Pancreas (tissue), 10 donors: ENCODE measurements around the gene ZNF621. TPM values are rescaled to one million over a fixed set of nuclear protein-coding genes. Genes with fewer than 3 reads are reported as not detected.

Experiments used
- ATAC-seq, 4 donors: fragments of 200-7000 bp; cut with Tn5 transposase; one replicate each; pipeline versions ENCODE4 v1.8.0 to v1.9.1; 2020; ENCODE audit warnings: mild to moderate bottlenecking in 4 of 4, moderate library complexity in 4 of 4
- DNase-seq, 6 donors: peaks; one replicate each; pipeline ENCODE4 v3.0.0-alpha.2; 2020
- FAIRE-seq: peaks from 2 replicates; lab custom pipeline; 2012; peaks lifted over from hg19 to GRCh38; lab: Jason Lieb, UNC
- H3K27ac ChIP-seq, 4 donors: fragments of 200-600 bp; sonication (generic); 1 replicate in 3 of 4; 2 replicates in 1 of 4; pipeline versions ENCODE4 v1.5.0 to v1.8.0; 2020
- H3K27me3 ChIP-seq, 4 donors: fragments of 200-600 bp; one replicate each; pipeline ENCODE4 v1.8.0; 2021
- H3K36me3 ChIP-seq, 3 donors: fragments of 200-600 bp; sonication (generic) in 1 of 3; one replicate each; pipeline versions ENCODE4 v1.5.0 to v1.8.0; 2020 to 2021
- H3K4me1 ChIP-seq, 3 donors: fragments of 200-600 bp; one replicate each; pipeline ENCODE4 v1.8.0; 2021
- H3K4me3 ChIP-seq, 4 donors: fragments of 200-600 bp; sonication (generic) in 2 of 4; one replicate each; pipeline versions ENCODE4 v1.5.0 to v1.8.0; 2020 to 2021
- H3K9me3 ChIP-seq, 4 donors: fragments of 200-600 bp; one replicate each; pipeline ENCODE4 v1.8.0; 2021
- WGBS, 2 donors: extraction: QIAGEN DNeasy Blood & Tissue Kit; methylation state at CpG; one replicate each; pipeline ENCODE4 v1.1.7; 2013; 5-methylcytosine and 5-hydroxymethylcytosine counted together
- intact Hi-C, 3 donors: fragments of 100-400 bp; cut with DNase I; formaldehyde crosslinking; loops; one replicate each; pipeline versions ENCODE4 v1.11.1 to v1.14.2; 2022
- polyA plus RNA-seq, 2 donors: library from polyadenylated mRNA; stranded (reverse); fragments of 200-250 nt; gene quantifications; one replicate each; pipeline ENCODE4 v1.2.3, GENCODE V29; 2013
- total RNA-seq, 6 donors: library from RNA; stranded (reverse); fragmentation: NEBNext Ultra II Directional in 4 of 6; extraction: Animal tissue kit (Norgen Biotek cat#: 25700) in 4 of 6; gene quantifications; one replicate each; pipeline versions ENCODE4 v1.2.1 to v1.2.4, GENCODE V29; 2021 to 2023
- TF ChIP-seq, protein P1 (sequence below), 4 donors: fragments of 200-600 bp; sonication (generic) in 3 of 4; IDR thresholded peaks; one replicate each; pipeline versions ENCODE4 v1.5.0 to v1.8.0; 2021; ENCODE audit warnings: antibody characterized with exemption in 4 of 4
- donor health status: healthy with polysubstance abuse.
- donor health status: DM: no; HTN: no; CAD: no; lungs with moderate emphysema.
- donor health status: DM: no; HTN: no; CAD: no.
- donor health status: control.
- donor health status: control.
- donor health status: Bipolar disorder and iron deficiency.
- donor health status: DM: yes; HTN: yes; CAD: no.
- donor health status: DM: no; HTN: no; CAD: no.
- donor health status: DM: no; HTN: no; CAD: no.
- donor health status: DM: yes; HTN: yes; CAD: no.

The ZNF621 gene
- total and polyA plus RNA-seq, 8 donors, result 5.4 to 14.2 (median 9.1) TPM

DNA sequence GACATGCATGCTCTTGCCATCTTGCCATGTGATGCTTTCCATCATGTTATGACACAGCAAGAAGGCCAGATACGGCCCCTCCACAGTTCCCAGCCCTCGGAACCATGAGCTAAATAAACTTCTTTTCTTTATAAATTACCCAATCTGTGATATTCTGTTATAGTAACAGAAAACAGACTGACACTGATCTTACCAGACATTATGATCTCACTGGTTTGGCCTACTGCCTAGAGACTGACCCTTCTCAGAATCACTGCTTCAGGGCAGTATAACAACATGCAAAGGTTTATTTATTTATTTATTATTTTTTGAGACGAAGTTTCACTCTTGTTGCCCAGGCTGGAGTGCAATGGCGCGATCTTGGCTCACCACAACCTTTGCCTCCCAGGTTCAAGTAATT is 33.8 kb upstream of the ZNF621 start:
- FAIRE-seq (no peak), ATAC-seq (no peak), DNase-seq (no peak)
- WGBS, 2 donors, result 92 to 97% methylated on average over 5 of the region's 5 CpGs
- H3K4me1 ChIP-seq, result no peaks in the 10 kb centered on the region
- no peak overlapping the region for H3K4me3 ChIP-seq
- intact Hi-C loops, result no loop called here
- H3K27ac ChIP-seq, result no peak overlapping the region
- H3K9me3 ChIP-seq, result no peaks in the 10 kb centered on the region
- no peaks in the 10 kb centered on the region for H3K27me3 ChIP-seq
- TF ChIP-seq, protein P1, sequence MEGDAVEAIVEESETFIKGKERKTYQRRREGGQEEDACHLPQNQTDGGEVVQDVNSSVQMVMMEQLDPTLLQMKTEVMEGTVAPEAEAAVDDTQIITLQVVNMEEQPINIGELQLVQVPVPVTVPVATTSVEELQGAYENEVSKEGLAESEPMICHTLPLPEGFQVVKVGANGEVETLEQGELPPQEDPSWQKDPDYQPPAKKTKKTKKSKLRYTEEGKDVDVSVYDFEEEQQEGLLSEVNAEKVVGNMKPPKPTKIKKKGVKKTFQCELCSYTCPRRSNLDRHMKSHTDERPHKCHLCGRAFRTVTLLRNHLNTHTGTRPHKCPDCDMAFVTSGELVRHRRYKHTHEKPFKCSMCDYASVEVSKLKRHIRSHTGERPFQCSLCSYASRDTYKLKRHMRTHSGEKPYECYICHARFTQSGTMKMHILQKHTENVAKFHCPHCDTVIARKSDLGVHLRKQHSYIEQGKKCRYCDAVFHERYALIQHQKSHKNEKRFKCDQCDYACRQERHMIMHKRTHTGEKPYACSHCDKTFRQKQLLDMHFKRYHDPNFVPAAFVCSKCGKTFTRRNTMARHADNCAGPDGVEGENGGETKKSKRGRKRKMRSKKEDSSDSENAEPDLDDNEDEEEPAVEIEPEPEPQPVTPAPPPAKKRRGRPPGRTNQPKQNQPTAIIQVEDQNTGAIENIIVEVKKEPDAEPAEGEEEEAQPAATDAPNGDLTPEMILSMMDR (IDR thresholded peaks at IDR 0.05), result no peak
- H3K36me3 ChIP-seq, result peaks cover 0 to 20% (median 7%) of the 10 kb centered on the region in 3 donors

DNA sequence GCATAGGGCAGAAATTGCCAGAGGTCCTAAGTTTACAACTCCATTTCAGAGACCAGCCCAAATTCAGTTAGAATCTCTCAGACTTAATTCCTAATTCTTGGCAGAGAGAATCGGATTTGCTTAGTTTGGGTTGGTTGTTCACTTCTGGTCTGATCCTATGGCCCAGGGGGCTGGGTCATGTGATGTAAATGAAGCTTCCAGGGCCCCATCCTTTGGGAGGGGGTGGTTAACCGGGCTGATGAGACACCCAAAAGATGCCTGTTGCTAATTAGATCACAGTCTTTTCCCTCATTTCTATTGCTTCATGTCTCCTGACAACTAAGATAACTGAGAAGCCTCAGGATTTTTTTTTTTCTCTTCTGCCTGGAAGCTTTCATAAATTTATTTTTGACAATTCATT is 30.1 kb upstream of the ZNF621 start:
- Histone ChIP-seq H3K4me3 (no peak overlapping the region), H3K27me3 (no peaks in the 10 kb centered on the region), H3K4me1 (no peaks in the 10 kb centered on the region), H3K36me3 (no peaks in the 10 kb centered on the region), H3K9me3 (no peaks in the 10 kb centered on the region), H3K27ac (no peak overlapping the region)
- DNase-seq, result no peak
- no peak for ATAC-seq
- 58 to 61% methylated on average over 2 of the region's 2 CpGs for WGBS, 2 donors
- TF ChIP-seq, protein P1 (IDR thresholded peaks at IDR 0.05), result no peak
- no peak for FAIRE-seq
- intact Hi-C loops, result no loop called here

DNA sequence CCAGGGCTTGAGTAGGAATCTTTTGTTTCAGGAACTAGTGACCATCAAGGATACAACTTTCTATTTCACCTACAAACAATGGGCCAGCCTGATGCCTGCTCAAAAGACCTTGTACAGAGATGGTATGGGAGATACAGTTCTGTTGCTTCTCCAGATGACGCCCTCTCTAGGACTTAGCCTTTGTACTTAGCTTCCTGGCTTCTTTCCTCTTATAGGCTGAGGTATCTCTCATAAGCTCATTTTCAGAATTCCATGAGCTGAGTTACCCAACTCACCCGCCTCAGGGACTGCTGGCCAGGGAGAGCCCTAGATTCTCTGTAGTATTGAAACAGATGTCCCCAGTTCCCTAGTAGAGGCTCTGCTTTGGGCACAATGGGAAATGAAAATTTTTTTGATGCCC is 27.5 kb upstream of the ZNF621 start:
- no peaks in the 10 kb centered on the region for H3K4me1 ChIP-seq
- no peaks in the 10 kb centered on the region for H3K9me3 ChIP-seq
- FAIRE-seq, result no peak
- ATAC-seq, result no peak
- H3K27me3 ChIP-seq, result no peaks in the 10 kb centered on the region
- DNase-seq, result no peak
- TF ChIP-seq, protein P1 (IDR thresholded peaks at IDR 0.05), result no peak
- no peak overlapping the region for H3K4me3 ChIP-seq
- WGBS, 2 donors, result 83 to 93% methylated on average over 2 of the region's 2 CpGs
- H3K27ac ChIP-seq, result no peak overlapping the region
- no peaks in the 10 kb centered on the region for H3K36me3 ChIP-seq
- intact Hi-C loops, result no loop called here

DNA sequence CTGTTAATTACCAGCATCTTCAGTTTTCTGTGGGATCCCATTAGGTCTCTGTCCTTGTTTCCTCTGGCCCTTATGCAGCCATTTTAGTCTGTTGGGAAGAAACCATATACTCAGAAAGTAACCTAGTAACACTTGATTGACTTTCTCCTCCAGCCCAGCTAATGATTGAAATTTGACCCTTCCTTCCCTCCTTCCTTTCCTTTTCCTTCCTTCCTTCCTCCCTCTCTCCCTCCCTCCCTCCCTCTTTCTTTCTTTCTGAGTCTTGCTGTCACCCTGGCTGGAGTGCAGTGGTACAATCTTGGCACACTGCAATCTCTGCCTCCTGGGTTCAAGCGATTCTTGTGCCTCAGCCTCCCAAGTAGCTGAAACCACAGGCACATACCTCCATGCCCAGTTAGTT is 24.8 kb upstream of the ZNF621 start:
- peaks cover 2 to 7% (median 7%) of the 10 kb centered on the region in 3 donors for H3K4me1 ChIP-seq
- WGBS, 2 donors, result 93 to 96% methylated on average over 1 of the region's 1 CpG
- TF ChIP-seq, protein P1 (IDR thresholded peaks at IDR 0.05), result no peak

DNA sequence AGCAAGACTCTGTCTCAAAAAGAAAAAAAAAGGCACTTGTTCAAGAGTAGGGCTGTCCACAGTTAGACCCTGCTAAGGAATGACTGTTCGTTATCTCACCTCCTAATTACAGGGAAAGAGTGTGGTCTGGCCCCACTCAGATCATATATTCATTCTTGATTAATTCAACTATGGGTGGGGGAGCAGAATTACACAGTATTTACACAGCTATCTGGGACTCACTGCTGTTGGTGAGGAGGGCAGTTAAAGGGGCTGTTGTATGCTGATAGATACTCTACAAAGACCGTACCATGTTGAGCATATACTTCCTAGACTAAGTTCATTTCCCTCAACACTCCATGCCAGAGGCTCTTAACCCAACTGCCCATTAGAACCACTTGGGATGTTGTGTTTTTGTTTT is 22.7 kb upstream of the ZNF621 start:
- WGBS, 2 donors, result 93 to 94% methylated on average over 2 of the region's 2 CpGs
- no peak for FAIRE-seq

More for the DNA sequence above, 24.8 kb upstream of the ZNF621 start:
- intact Hi-C loops, result no loop called here
- Histone ChIP-seq H3K9me3 (no peaks in the 10 kb centered on the region), H3K27ac (no peak overlapping the region), H3K36me3 (no peaks in the 10 kb centered on the region), H3K27me3 (no peaks in the 10 kb centered on the region), H3K4me3 (no peak overlapping the region)
- FAIRE-seq (no peak), ATAC-seq (no peak), DNase-seq (no peak)

More for the DNA sequence above, 22.7 kb upstream of the ZNF621 start:
- Histone ChIP-seq H3K27ac (no peak overlapping the region), H3K27me3 (no peaks in the 10 kb centered on the region), H3K4me1 (peaks cover 4 to 13% (median 8%) of the 10 kb centered on the region in 3 donors), H3K9me3 (no peaks in the 10 kb centered on the region), H3K4me3 (no peak overlapping the region), H3K36me3 (no peaks in the 10 kb centered on the region)
- ATAC-seq (no peak), DNase-seq (no peak)
- intact Hi-C loops, result no loop called here
- TF ChIP-seq, protein P1 (IDR thresholded peaks at IDR 0.05), result no peak
